ENCODE results near the gene FLVCR2. TPM values are rescaled to one million over a fixed set of nuclear protein-coding genes. Genes with fewer than 3 reads are reported as not detected.

FLVCR2 gene
- total RNA-seq, 2 donors from 2014 or later, result 9.0 to 10.8 TPM

GRCh38 chr14:75578786-75579337 lies 442 bp downstream of the FLVCR2 start:
- Histone ChIP-seq H3K27me3 (no peaks in the 10 kb centered on the region), H3K9ac (ENCODE audit: low read depth in 2 of 2, low read length in 2 of 2) (peak overlapping the region; percentile 83 to 96)

GRCh38 chr14:75579338-75579864 lies 981 bp downstream of the FLVCR2 start:
- peaks cover 12% of the 10 kb centered on the region for H3K4me1 ChIP-seq
- H3K9me3 ChIP-seq, result no peaks in the 10 kb centered on the region
- no peaks in the 10 kb centered on the region for H3K36me3 ChIP-seq
- intact Hi-C loops (cut with DNase I), result loop anchor here (5.0 kb wide), 1 partner anchor 403 kb away; the partner anchor contains the start of gene TGFB3
- H3K4me3 ChIP-seq, result peak overlapping the region; percentile 57
- H3K27me3 ChIP-seq, result no peaks in the 10 kb centered on the region
- H3K27ac ChIP-seq, result peak overlapping the region; percentile 83
- DNase-seq, result peak; percentile 64
- TF ChIP-seq CTCF (IDR thresholded peaks at IDR 0.05), result no peak
- peak overlapping the region; percentile 83 to 96 for H3K9ac ChIP-seq (ENCODE audit: low read depth in 2 of 2, low read length in 2 of 2)

More at GRCh38 chr14:75578786-75579337, 442 bp downstream of the FLVCR2 start:
- intact Hi-C loops (cut with DNase I), result loop anchor here (5.0 kb wide), 1 partner anchor 403 kb away; the partner anchor contains the start of gene TGFB3
- H3K9me3 ChIP-seq, result no peaks in the 10 kb centered on the region
- peak overlapping the region; percentile 83 for H3K27ac ChIP-seq
- TF ChIP-seq CTCF (IDR thresholded peaks at IDR 0.05), result no peak
- peak; percentile 21 for DNase-seq
- H3K4me3 ChIP-seq, result peak overlapping the region; percentile 57
- no peaks in the 10 kb centered on the region for H3K36me3 ChIP-seq
- peaks cover 12% of the 10 kb centered on the region for H3K4me1 ChIP-seq

GRCh38 chr14:75579882-75580281 lies 1.5 kb downstream of the FLVCR2 start:
- peak overlapping the region; percentile 57 for H3K4me3 ChIP-seq
- no peaks in the 10 kb centered on the region for H3K27me3 ChIP-seq
- no peaks in the 10 kb centered on the region for H3K36me3 ChIP-seq
- intact Hi-C loops (cut with DNase I), result loop anchor here (5.0 kb wide), 1 partner anchor 402 kb away; the partner anchor contains the start of gene TGFB3
- H3K4me1 ChIP-seq, result peaks cover 12% of the 10 kb centered on the region
- peak overlapping the region; percentile 83 for H3K27ac ChIP-seq
- DNase-seq, result no peak
- peak overlapping the region in 1 of 2 donors; percentile 96 for H3K9ac ChIP-seq (ENCODE audit: low read depth in 2 of 2, low read length in 2 of 2)
- no peaks in the 10 kb centered on the region for H3K9me3 ChIP-seq
- TF ChIP-seq CTCF (IDR thresholded peaks at IDR 0.05), result no peak

- no peak for DNase-seq
- intact Hi-C loops (cut with DNase I), result no loop called here
- Histone ChIP-seq H3K4me3 (no peak overlapping the region), H3K27me3 (no peaks in the 10 kb centered on the region), H3K36me3 (no peaks in the 10 kb centered on the region), H3K27ac (no peak overlapping the region), H3K9me3 (no peaks in the 10 kb centered on the region), H3K4me1 (no peaks in the 10 kb centered on the region), H3K9ac (ENCODE audit: low read depth in 2 of 2, low read length in 2 of 2) (no peak overlapping the region)
- no peak for TF ChIP-seq CTCF (IDR thresholded peaks at IDR 0.05)
Measured at GRCh38 chr14:75587388-75587787, 9.0 kb downstream of the FLVCR2 start.

- Histone ChIP-seq H3K4me1 (no peaks in the 10 kb centered on the region), H3K9ac (ENCODE audit: low read depth in 2 of 2, low read length in 2 of 2) (peak overlapping the region in 1 of 2 donors; percentile 8), H3K4me3 (no peak overlapping the region), H3K9me3 (no peaks in the 10 kb centered on the region), H3K27ac (no peak overlapping the region), H3K36me3 (no peaks in the 10 kb centered on the region), H3K27me3 (no peaks in the 10 kb centered on the region)
- no peak for DNase-seq
- no peak for TF ChIP-seq CTCF (IDR thresholded peaks at IDR 0.05)
- intact Hi-C loops (cut with DNase I), result no loop called here
Measured at GRCh38 chr14:75589931-75590330, 11.5 kb downstream of the FLVCR2 start.

Measured in colonic mucosa (tissue), 4 donors.